Smooth muscle cell of the brain vasculature (primary cell): ENCODE data around the gene PLD4.
"Not testable (repeated sequence)": the region's sequence is repeated elsewhere in the genome, so short reads cannot be mapped to it uniquely, and the experiment has no call there.

Experiments
- DNase-seq: peaks from one replicate; pipeline ENCODE4 v3.0.0-alpha.2; 2012; ENCODE audit warnings: low read depth, low spot score

Gene PLD4

DNA sequence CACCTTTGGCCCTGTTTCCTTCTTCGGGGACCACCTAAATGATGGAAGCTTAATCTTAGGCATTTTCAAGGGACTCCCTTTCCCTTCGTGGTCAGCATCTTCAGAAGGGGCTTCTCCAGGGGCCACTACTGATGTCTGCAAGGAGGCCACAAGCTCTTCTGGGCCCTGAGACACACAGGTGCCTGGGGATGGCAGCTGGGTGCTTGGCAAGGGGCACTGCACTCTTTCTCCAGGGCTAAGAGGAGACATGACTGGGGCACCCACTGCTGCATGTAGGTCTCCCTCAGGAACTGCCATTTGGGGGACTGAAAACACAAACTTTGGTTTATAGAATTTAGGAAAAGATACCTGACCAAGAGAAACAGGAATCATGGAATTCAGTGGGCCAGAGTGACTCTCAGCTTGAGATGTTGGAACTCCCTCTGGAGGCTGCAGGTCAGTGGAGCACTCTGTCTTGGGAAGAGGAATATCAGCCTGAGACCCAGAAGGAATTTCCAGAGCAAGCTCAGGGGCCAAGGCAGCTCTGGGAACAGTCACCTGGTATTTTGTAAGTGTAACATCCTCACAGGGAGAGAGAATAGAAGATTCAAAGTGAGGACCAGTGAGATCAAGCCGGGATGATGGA, 16.0 kb downstream of the PLD4 start:
- no peak for DNase-seq

DNA sequence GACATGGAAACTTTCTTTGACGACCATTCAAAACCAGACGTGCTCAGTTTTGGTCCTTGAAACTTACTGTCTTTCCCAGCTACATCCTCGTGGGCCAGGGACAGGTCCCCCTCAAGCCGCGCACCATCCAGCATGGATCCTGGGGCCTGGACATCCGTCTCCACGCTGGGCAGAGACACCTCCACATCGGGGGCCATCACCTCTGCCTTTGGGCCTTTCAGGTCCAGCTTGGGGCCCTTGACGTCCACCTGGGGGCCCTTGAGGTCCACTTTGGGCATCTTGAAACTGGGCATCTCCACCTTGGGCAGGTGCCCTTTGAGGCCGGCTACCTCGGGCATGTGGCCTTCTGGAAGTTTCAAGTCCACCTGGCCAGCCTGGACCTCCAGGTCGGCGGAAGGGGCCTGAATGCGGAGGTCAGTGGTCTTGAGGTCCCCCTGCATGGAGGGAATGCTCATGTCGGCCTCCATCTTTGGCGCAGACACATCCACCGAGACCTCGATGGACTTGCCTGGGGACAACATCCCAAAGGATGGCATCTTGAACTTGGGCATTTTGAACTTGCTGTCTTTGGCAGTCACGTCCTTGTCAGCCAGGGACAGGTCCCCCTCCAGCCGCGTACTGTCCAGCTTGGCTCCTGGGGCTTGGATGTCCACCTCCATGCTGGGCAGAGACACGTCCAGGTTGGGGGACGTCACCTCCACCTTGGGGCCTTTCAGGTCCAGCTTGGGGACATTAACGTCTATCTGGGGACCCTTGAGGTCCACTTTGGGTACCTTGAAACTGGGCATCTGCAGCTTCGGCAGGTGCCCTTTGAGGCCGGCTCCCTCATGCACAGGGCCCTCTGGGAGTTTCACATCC, 17.1 kb downstream of the PLD4 start:
- DNase-seq: no peak

DNA sequence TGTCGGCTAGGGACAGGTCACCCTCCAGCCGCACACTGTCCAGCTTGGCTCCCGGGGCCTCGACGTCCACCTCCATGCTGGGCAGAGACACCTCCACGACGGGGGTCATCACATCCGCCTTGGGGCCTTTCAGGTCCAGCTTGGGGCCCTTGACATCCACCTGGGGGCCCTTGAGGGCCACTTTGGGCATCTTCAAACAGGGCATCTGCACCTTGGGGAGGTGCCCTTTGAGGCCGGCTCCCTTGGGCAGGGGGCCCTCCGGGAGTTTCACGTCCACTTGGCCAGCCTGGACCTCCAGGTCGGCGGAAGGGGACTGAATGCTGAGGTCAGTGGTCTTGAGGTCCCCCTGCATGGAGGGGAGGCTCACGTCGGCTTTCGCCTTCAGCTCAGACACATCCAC, 17.9 kb downstream of the PLD4 start:
- DNase-seq: no peak

DNA sequence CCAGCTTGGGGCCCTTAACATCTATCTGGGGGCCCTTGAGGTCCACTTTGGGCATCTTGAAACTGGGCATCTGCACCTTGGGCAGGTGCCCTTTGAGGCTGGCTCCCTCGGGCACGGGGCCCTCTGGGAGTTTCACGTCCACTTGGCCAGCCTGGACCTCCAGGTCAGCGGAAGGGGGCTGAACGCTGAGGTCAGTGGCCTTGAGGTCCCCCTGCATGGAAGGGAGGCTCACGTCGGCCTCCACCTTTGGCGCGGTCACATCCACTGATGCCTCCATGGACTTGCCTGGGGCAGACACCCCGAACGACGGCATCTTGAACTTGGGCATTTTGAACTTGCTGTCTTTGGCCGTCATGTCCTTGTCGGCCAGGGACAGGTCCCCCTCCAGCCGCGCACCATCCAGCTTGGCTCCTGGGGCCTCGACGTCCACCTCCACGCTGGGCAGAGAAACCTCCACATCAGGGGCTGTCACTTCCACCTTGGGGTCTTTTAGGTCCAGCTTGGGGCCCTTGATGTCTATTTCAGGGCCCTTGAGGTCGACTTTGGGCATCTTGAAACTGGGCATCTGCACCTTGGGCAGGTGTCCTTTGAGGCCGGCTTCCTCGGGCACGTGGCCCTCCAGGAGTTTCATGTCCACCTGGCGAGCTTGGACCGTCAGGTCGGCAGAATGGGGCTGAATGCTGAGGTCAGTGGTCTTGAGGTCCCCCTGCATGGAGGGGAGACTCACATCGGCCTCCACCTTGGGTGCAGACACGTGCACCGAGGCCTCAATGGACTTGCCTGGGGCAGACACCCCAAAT, 18.7 kb downstream of the PLD4 start:
- not testable (repeated sequence) for DNase-seq

DNA sequence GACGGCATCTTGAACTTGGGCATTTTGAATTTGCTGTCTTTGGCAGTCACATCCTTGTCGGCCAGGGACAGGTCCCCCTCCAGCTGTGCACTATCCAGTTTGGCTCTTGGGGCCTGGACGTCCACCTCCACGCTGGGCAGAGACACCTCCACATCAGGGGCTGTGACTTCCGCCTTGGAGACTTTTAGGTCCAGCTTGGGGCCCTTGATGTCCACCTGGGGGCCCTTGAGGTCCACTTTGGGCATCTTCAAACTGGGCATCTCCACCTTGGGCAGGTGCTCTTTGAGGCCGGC, 19.3 kb downstream of the PLD4 start:
- DNase-seq: not testable (repeated sequence)

DNA sequence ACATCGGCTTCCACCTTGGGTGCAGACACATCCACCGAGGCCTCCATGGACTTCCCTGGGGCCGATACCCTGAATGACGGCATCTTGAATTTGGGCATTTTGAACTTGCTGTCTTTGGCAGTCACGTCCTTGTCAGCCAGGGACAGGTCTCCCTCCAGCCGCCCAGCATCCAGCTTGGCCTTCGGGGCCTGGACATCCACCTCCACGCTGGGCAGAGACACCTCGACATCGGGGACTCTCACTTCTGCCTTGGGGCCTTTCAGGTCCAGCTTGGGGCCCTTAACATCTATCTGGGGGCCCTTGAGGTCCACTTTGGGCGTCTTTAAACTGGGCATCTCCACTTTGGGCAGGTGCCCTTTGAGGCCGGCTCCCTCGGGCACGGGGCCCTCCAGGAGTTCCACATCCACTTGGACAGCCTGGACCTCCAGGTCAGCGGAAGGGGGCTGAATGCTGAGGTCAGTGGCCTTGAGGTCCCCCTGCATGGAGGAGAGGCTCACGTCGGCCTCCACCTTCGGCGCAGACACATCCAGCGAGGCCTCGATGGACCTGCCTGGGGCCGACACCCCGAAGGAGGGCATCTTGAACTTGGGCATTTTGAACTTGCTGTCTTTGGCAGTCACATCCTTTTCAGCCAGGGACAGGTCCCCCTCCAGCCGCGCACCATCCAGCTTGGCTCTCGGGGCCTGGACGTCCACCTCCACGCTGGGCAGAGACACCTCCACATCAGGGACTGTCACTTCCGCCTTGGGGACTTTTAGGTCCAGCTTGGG, 19.9 kb downstream of the PLD4 start:
- not testable (repeated sequence) for DNase-seq

DNA sequence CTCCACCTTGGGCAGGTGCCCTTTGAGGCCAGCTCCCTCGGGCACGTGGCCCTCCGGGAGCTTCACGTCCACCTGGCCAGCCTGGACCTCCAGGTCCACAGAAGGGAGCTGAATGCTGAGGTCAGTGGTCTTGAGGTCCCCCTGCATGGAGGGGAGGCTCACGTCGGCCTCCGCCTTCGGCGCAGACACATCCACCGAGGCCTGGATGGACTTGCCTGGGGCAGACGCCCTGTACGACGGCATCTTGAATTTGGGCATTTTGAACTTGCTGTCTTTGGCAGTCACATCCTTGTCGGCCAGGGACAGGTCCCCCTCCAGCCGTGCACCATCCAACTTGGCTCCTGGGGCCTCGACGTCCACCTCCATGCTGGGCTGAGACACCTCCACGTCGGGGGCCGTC, 20.6 kb downstream of the PLD4 start:
- DNase-seq: not testable (repeated sequence)

DNA sequence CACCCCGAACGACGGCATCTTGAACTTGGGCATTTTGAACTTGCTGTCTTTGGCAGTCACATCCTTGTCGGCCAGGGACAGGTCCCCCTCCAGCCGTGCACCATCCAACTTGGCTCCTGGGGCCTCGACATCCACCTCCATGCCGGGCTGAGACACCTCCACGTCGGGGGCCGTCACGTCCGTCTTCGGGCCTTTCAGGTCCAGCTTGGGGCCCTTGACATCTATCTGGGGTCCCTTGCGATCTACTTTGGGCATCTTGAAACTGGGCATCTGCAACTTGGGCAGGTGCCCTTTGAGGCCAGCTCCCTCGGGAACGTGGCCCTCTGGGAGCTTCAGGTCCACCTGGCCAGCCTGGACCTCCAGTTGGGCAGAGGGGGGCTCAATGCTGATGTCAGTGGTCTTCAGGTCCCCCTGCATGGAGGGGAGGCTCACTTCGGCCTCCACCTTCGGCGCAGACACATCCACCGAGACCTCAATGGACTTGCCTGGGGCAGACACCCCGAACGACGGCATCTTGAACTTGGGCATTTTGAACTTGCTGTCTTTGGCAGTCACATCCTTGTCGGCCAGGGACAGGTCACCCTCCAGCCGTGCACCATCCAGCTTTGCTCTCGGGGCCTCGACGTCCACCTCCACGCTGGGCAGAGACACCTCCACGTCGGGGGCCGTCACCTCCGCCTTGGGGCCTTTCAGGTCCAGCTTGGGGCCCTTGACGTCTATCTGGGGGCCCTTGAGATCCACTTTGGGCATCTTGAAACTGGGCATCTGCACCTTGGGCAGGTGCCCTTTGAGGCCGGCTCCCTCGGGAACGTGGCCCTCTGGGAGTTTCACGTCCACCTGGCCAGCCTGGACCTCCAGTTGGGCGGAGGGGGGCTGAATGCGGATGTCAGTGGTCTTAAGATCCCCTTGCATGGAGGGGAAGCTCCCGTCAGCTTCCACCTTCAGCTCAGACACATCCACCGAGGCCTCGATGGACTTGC, 21.6 kb downstream of the PLD4 start:
- DNase-seq: not testable (repeated sequence)

DNA sequence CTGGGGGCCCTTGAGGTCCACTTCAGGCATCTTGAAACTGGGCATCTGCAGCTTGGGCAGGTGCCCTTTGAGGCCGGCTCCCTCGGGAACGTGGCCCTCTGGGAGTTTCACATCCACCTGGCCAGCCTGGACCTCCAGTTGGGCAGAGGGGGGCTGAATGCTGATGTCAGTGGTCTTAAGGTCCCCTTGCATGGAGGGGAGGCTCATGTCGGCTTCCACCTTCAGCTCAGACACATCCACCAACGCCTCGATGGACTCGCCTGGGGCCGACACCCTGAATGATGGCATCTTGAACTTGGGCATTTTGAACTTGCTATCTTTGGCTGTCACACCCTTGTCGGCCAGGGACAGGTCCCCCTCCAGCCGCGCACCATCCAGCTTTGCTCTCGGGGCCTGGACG, 22.5 kb downstream of the PLD4 start:
- not testable (repeated sequence) for DNase-seq

DNA sequence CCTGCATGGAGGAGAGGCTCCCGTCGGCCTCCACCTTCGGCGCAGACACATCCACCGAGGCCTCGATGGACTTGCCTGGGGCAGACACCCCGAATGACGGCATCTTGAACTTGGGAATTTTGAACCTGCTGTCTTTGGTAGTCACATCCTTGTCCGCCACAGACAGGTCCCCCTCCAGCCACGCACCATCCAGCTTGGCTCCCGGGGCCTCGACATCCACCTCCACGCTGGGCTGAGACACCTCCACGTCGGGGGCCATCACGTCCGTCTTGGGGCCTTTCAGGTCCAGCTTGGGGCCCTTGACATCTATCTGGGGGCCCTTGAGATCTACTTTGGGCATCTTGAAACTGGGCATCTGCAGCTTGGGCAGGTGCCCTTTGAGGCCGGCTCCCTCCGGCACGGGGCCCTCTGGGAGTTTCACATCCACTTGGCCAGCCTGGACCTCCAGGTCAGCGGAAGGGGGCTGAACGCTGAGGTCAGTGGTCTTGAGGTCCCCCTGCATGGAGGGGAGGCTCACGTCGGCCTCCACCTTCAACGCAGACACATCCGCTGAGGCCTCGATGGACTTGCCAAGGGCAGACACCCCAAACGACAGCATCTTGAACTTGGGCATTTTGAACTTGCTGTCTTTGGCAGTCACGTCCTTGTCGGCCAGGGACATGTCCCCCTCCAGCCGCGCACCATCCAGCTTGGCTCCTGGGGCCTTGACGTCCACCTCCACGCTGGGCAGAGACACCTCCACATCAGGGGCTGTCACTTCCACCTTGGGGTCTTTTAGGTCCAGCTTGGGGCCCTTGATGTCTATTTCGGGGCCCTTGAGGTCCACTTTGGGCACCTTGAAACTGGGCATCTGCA, 23.4 kb downstream of the PLD4 start:
- DNase-seq: not testable (repeated sequence)

DNA sequence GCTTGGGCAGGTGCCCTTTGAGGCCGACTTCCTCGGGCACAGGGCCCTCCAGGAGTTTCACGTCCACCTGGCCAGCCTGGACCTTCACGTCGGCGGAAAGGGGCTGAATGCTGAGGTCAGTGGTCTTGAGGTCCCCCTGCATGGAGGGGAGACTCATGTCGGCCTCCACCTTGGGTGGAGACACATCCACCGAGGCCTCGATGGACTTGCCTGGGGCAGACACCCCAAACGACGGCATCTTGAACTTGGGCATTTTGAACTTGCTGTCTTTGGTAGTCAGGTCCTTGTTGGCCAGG, 24.0 kb downstream of the PLD4 start:
- DNase-seq: no peak

DNA sequence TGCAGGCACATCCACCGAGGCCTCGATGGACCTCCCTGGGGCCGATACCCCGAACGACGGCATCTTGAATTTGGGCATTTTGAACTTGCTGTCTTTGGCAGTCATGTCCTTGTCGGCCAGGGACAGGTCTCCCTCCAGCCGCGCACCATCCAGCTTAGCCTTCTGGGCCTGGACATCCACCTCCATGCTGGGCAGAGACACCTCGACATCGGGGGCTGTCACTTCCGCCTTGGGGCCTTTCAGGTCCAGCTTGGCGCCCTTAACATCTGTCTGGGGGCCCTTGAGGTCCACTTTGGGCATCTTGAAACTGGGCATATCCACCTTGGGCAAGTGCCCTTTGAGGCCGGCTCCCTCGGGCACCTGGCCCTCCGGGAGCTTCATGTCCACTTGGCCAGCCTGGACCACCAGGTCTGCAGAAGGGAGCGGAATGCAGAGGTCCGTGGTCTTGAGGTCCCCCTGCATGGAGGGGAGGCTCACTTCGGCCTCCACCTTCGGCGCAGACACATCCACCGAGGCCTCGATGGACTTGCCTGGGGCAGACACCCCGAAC, 24.8 kb downstream of the PLD4 start:
- DNase-seq: not testable (repeated sequence)

DNA sequence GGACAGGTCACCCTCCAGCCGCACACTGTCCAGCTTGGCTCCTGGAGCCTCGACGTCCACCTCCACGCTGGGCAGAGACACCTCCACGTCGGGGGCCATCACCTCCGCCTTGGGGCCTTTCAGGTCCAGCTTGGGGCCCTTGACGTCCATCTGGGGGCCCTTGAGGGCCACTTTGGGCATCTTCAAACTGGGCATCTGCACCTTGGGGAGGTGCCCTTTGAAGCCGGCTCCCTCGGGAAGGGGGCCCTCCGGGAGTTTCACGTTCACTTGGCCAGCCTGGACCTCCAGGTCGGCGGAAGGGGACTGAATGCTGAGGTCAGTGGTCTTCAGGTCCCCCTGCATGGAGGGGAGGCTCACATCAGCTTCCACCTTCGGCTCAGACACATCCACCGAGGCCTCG, 25.3 kb downstream of the PLD4 start:
- DNase-seq: no peak

DNA sequence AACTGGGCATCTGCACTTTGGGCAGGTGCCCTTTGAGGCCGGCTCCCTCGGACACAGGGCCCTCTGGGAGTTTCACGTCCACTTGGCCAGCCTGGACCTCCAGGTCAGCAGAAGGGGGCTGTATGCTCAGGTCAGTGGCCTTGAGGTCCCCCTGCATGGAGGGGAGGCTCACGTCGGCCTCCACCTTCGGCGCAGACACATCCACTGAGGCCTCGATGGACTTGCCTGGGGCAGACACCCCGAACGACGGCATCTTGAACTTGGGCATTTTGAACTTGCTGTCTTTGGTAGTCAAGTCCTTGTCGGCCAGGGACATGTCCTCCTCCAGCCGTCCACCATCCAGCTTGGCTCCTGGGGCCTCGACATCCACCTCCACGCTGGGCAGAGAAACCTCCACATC, 26.0 kb downstream of the PLD4 start:
- DNase-seq: not testable (repeated sequence)

DNA sequence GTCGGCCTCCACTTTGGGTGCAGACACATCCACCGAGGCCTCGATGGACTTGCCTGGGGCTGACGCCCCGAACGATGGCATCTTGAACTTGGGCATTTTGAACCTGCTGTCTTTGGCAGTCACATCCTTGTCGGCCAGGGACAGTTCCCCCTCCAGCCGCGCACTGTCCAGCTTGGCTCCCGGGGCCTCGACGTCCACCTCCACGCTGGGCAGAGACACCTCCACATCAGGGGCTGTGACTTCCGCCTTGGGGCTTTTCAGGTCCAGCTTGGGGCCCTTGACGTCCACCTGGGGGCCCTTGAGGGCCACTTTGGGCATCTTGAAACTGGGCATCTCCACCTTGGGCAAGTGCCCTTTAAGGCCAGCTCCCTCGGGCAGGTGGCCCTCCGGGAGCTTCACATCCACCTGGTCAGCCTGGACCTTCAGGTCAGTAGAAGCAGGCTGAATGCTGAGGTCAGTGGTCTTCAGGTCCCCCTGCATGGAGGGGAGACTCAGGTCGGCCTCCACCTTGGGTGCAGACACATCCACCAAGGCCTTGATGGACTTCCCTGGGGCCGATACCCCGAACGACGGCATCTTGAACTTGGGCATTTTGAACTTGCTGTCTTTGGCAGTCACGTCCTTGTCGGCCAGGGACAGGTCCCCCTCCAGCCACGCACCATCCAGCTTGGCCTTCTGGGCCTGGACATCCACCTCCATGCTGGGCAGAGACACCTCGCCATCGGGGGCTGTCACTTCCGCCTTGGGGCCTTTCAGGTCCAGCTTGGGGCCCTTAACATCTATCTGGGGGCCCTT, 27.4 kb downstream of the PLD4 start:
- not testable (repeated sequence) for DNase-seq

DNA sequence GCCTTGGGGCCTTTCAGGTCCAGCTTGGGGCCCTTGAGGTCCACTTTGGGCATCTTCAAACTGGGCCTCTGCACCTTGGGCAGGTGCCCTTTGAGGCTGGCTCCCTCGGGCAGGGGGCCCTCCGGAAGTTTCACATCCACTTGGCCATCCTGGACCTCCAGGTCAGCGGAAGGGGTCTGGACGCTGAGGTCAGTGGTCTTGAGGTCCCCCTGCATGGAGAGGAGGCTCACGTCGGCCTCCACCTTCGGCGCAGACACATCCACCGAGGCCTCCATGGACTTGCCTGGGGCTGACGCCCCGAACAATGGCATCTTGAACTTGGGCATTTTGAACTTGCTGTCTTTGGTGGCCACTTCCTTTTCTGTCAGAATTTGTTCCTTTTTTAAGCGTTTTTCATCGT, 28.4 kb downstream of the PLD4 start:
- no peak for DNase-seq

DNA sequence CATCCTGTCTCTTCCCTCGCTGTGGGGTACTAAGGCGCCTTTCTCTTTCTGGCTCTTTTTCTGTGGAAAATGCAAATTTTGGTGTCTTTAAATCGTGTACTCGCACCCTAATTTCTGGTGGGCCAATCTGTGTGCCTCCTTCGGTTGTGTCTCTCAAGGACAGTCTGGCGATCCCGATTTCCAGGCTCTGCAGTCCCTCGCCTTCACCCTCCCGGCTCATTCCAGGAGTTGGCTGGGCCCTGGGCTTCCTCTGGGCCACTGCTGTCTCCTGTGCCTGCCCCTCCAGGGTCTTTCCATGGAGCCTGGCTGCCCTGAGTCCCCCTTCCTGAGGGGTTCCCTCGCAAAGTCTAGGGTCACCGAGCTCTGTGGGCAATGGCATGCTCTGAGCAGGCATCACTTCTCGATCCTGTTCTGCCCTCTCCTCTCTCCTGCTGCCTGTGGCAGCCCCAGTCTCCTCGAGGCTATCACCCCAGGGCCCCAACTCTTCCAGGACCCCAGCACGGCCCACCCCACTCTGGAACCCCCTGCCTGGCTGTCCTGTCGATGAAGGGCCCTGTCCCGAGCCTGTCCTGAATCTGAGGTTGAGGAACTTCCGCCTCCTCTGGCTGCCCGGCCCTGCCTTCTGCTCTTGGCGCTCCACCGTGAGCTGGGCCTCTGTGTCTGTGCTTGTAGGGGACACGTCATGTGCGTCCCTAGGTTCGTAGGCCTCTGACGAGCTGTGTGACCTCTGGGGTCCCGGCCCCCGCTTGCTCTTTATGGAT, 29.4 kb downstream of the PLD4 start:
- DNase-seq: no peak
